ENCODE measurements around the gene TRIM54. TPM values are rescaled to one million over a fixed set of nuclear protein-coding genes. Genes with fewer than 3 reads are reported as not detected.
A peak's percentile ranks its signal among the peaks of the same experiment; 100 is the strongest.

Gene TRIM54
- not detected in 2 replicates for total RNA-seq

- DNase-seq (ENCODE audit: low read depth) (no peak), FAIRE-seq (no peak)
- no peak for TF ChIP-seq CTCF (IDR thresholded peaks at IDR 0.05; ENCODE audit: insufficient read depth, low read length, severe bottlenecking)
- Histone ChIP-seq H3K4me3 (ENCODE audit: low read depth, low read length) (no peak within 1 kb of the TSS), H3K36me3 (ENCODE audit: control insufficient read depth, insufficient read depth, low read length) (no peaks in the 10 kb centered on the region), H3K27me3 (ENCODE audit: control insufficient read depth, insufficient read depth, low read length) (peaks cover 5% of the 10 kb centered on the region)
These were observed at the start of gene TRIM54 for GRCh38 chr2:27281855-27282559. TRIM54 (plus strand) TSS chr2:27282429; CDS start chr2:27282732, 303 bp downstream.

GRCh38 chr2:27233341-27233740 lies 48.9 kb upstream of the TRIM54 start:
- peaks cover 57% of the 10 kb centered on the region for H3K36me3 ChIP-seq (ENCODE audit: control insufficient read depth, insufficient read depth, low read length)
- no peak for DNase-seq (ENCODE audit: low read depth)
- no peak overlapping the region for H3K4me3 ChIP-seq (ENCODE audit: low read depth, low read length)
- no peaks in the 10 kb centered on the region for H3K27me3 ChIP-seq (ENCODE audit: control insufficient read depth, insufficient read depth, low read length)
- FAIRE-seq, result peak; percentile 81
- no peak for TF ChIP-seq CTCF (IDR thresholded peaks at IDR 0.05; ENCODE audit: insufficient read depth, low read length, severe bottlenecking)

- Histone ChIP-seq H3K27me3 (ENCODE audit: control insufficient read depth, insufficient read depth, low read length) (no peaks in the 10 kb centered on the region), H3K4me3 (ENCODE audit: low read depth, low read length) (no peak overlapping the region), H3K36me3 (ENCODE audit: control insufficient read depth, insufficient read depth, low read length) (peaks cover 75% of the 10 kb centered on the region)
- no peak for TF ChIP-seq CTCF (IDR thresholded peaks at IDR 0.05; ENCODE audit: insufficient read depth, low read length, severe bottlenecking)
- no peak for DNase-seq (ENCODE audit: low read depth)
- no peak for FAIRE-seq
These were observed 46.1 kb upstream of the TRIM54 start for GRCh38 chr2:27236136-27236535.

GRCh38 chr2:27236626-27237025 lies 45.6 kb upstream of the TRIM54 start:
- DNase-seq (ENCODE audit: low read depth), result no peak
- H3K4me3 ChIP-seq (ENCODE audit: low read depth, low read length), result no peak overlapping the region
- TF ChIP-seq CTCF (IDR thresholded peaks at IDR 0.05; ENCODE audit: insufficient read depth, low read length, severe bottlenecking), result no peak

GRCh38 chr2:27237341-27237945 lies 44.8 kb upstream of the TRIM54 start:
- FAIRE-seq (no peak), DNase-seq (ENCODE audit: low read depth) (no peak)
- TF ChIP-seq CTCF (IDR thresholded peaks at IDR 0.05; ENCODE audit: insufficient read depth, low read length, severe bottlenecking), result no peak
- Histone ChIP-seq H3K4me3 (ENCODE audit: low read depth, low read length) (no peak overlapping the region), H3K27me3 (ENCODE audit: control insufficient read depth, insufficient read depth, low read length) (no peaks in the 10 kb centered on the region), H3K36me3 (ENCODE audit: control insufficient read depth, insufficient read depth, low read length) (peaks cover 69% of the 10 kb centered on the region)

More at GRCh38 chr2:27236626-27237025, 45.6 kb upstream of the TRIM54 start:
- H3K27me3 ChIP-seq (ENCODE audit: control insufficient read depth, insufficient read depth, low read length), result no peaks in the 10 kb centered on the region
- no peak for FAIRE-seq
- peaks cover 74% of the 10 kb centered on the region for H3K36me3 ChIP-seq (ENCODE audit: control insufficient read depth, insufficient read depth, low read length)

All from bronchial epithelial cell (primary cell).